DMS53 treated with DMSO at 0.1 percent for 48 hours (cell line): ENCODE results near the gene EEF1AKMT3.

Experiments
- DNase-seq: peaks from one replicate; lab custom pipeline; 2025; ENCODE audit not compliant: unreplicated experiment; lab: John Stamatoyannopoulos, UW

The EEF1AKMT3 gene

GRCh38 chr12:57750561-57751431 lies 21.6 kb upstream of the EEF1AKMT3 start:
- DNase-seq, result no peak

- no peak for DNase-seq
These were observed 21.0 kb upstream of the EEF1AKMT3 start for GRCh38 chr12:57751432-57751787.

- peak; percentile 99 for DNase-seq
These were observed 20.4 kb upstream of the EEF1AKMT3 start, which contains the start of gene CDK4 for GRCh38 chr12:57751788-57752667. TSS of gene CDK4 (minus strand) at chr12:57752310. CDS start at chr12:57751717, 593 bp downstream.

DNA sequence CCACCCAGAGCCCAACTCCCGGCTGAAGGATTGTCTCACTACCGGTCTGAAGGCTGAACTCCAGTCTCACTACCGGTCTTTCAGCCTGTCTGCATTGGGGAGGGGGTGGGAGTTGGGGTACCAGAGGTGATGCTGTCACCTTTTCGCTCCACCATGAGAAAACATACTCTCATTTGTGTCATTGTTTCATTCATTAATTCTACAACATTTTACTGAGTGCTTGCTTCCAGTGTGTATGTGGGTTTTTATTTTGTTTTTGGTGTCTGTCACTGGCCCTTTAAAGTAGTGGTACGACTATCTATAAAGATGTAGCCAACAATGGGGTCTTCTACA lies 19.8 kb upstream of the EEF1AKMT3 start:
- no peak for DNase-seq

- no peak for DNase-seq
These were observed 18.6 kb upstream of the EEF1AKMT3 start for GRCh38 chr12:57753756-57754337.

GRCh38 chr12:57754411-57755193 lies 17.8 kb upstream of the EEF1AKMT3 start, which contains the start of gene MARCHF9:
TSS of gene MARCHF9 (plus strand) at chr12:57755103. CDS start at chr12:57755529, 426 bp downstream.
- DNase-seq, result peak; percentile 84

DNA sequence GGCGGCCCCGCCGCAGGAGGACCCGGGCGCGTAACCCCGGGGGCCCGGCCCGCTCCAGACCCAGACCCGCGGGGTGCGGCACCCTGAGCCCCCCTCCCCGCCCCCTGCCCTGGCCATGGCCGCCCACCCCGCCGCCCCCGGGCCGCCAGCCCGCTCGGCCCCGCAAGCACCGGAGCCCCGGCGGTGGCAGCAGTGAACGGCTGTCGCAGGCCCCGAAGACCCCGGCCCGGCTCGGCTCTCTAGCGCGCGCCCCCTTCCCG lies 17.3 kb upstream of the EEF1AKMT3 start:
- no peak for DNase-seq

- no peak for DNase-seq
These were observed 16.7 kb upstream of the EEF1AKMT3 start for GRCh38 chr12:57755454-57756372.

- DNase-seq, result no peak
These were observed 15.7 kb upstream of the EEF1AKMT3 start for GRCh38 chr12:57756406-57757341.

DNA sequence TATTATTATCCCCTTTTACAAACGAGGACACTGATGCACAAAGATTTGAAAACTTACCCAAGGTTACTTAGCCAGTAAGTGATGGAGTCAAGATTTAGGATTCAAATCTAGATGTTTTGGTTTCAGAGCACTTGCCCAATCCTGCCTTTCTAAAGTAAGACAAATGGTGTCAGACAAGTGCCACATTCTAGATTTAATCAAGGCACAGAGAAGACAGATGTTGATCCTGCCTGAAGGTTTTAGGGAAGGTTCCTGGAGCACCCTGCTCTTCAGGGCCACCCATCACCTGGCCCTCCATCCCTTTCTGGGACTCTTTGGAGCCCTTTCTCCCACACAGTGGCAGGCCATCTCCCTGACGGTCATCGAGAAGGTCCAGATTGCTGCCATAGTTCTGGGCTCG lies 14.6 kb upstream of the EEF1AKMT3 start:
- no peak for DNase-seq

GRCh38 chr12:57758552-57759359 lies 13.7 kb upstream of the EEF1AKMT3 start:
- DNase-seq, result no peak

DNA sequence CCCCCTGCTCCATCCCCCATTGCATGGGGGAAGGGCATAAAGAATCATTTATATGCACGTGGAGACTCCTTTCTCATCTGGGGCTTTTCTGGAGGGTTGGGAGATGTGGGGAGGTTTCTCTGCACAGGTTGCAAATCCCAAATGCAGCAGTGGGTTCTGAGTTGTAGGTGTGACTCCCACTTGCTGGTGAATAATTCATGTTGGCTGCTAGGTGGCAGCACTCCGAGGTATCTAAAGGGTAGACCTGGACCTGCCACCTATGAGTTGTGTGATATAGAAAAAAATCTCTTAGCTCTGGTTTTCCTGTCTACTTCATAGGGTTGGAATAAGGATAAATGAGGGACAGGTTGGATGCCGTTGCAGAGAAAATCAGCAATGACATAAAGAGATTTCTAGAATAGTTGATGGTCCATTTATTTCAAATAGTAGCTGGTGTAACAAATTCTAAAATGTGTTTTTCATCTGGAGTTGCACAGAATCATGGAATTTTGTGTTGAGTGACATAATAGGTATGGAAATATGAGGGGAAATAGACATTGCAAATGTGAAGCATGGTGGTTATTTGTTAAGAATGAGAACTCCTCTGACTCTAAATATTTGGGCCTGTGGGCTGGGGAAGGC lies 12.9 kb upstream of the EEF1AKMT3 start:
- DNase-seq, result peak; percentile 57

DNA sequence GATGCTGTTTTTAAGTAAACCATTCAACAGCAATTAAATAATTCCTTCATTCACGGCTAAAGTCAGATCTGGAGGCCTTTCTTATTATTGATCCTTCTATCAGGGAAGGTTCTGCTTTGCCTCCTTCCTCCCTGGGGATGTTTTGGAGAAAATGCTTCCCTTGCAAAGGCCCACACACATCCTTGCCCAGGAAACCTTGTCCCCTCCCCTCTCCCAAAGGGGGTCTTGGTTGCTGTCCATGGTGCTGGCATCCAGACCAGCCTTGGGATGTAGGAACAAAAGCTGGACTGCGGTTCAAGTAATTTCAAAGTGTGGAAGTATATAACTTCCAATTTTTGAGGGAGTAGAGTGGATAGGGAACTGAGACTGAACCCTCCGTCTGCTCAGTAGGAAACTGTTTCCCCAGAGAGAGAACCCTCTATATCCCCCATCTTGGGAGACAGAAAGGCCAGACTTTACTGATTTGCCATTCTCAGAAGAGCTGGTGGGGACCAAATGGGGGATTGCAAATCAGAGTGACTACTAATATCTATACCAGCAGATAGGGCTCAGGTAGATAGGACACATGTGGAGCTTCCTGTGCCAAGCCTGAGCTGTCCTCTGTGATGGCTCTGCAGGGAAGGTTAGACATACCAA lies 11.9 kb upstream of the EEF1AKMT3 start:
- no peak for DNase-seq

DNA sequence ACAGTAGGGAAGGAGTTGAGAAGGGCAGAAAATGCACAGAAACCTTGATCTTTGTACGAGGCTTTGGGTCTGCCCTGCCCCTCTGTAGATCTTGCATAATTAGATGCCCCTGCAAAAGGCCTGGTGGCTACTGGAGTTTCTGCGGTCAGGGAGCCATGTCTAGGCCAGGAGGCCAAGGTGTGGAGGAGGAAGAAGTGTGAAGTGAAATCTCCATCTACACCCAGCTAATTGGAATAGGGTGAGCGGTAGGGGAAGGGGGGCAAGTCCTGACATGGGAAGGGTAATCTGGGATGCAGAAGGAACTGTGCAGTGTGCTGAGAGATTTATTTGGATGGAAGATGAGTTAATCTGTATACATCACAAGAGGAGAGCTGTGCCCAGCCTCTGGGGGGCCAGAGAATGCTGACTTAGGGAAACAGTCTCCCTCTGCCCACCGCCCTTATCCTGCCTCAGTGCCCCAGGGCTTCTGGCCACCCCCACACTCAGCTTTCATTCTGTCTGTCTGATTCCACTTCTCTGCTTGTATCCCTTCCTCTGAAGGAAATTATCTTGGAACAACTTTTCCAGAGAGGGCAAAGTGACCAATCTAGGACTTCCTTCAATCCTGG lies 10.9 kb upstream of the EEF1AKMT3 start:
- DNase-seq, result no peak

DNA sequence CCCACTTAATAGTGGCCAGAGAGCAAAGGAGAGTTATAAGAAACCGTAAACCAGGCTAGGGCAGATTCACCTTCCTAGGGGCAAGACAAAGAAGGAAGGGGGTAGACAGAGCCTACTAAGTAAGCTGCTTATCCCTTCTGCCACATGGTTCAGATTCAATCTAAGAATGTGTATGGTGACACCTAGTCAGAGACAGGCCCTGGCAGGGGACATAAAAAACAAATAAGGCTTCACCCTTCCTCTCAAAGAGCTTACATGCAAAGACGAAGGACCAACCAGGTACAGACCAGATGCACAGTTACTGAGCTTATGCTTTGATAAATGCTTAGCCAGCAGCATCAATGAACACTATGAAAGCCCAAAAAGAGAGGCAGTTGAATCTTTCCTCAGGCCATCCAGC lies 10.0 kb upstream of the EEF1AKMT3 start:
- no peak for DNase-seq

DNA sequence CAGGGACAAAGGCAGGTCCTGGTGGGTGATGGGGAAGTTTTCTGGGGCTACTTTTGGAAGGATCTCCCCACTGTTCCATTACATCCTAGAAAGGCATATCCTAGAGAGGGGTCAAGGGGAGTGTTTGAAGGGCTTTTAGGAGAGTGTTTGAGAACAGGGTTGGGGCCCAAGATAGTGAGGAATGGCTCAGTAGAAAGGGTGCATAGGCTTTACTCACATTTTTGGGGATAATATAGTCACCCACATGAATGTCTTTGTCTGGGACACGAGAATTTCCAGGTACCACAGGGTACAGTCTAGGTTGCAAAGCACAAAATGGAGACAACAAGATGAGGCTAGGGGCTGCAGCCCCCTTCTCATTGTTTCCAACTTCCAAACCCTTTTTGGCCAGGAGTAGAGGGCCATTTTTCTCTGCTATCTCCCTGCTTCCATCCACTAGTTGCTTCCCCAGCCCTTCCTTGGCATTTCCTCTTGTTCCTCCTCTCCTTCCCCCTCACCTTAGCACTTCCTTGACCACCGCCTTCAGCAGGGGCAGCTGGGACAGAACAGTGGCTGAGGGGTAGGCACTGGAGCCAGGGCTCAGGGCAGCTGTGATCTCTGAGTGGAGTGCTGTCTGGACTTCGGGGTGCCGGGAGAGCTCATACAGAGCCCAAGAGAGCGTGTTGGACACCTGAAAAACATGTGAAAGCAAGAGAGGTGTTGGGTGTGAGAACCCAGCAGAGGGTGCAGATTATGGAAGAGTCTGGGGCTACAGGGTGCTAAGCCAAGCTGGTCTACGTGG lies 8.3 kb upstream of the EEF1AKMT3 start:
- DNase-seq, result no peak
